ENCODE measurements around the gene AMH. TPM values are rescaled to one million over a fixed set of nuclear protein-coding genes. Genes with fewer than 3 reads are reported as not detected.

AMH gene
- total and polyA plus RNA-seq, 2 of the 13 experiments (the other 11 are each of a cell fraction or from before 2014, with no cell fraction given) = 0.03 to 0.18 TPM

DNA sequence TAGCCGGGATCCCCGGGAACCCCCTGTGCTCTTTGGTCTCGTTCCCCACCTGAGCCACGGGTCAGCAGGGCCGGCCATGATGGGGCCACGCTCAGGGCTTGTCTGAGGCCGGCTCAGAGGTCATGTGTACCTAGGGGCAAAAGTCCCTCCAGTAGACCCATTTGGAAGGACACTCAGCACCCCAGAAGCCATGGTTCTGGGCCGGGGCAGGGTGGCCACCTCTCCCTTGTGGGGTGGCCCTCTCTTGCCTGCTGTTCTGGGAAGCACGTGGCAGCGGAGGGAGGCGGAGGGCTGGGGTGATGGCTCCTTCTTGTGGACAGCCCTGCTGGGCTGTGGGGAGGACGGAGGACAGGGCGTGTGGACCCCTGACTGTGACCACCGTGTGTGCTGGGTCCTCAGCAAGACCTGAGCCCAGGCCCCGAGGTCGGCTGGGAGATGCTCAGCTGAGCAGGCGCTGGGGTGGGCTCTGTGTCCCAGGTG is 39.3 kb downstream of the AMH start (continued):
- TF ChIP-seq ZFP91 (CRISPR knock-in tag; IDR thresholded peaks at IDR 0.05; ENCODE audit: borderline replicate concordance) = 0 out of 2 replicates have a peak, but pooled peaks have one; percentile 64
- TF ChIP-seq ZNF501 (CRISPR knock-in tag; IDR thresholded peaks at IDR 0.05) = peak; percentile 80; the same call in 1 of the 2 replicates
- TF ChIP-seq SNRNP70 (IDR thresholded peaks at IDR 0.05; ENCODE audit: low read depth, low read length) = no peak
- no peak for TF ChIP-seq PRMT3 (CRISPR knock-in tag; IDR thresholded peaks at IDR 0.05; ENCODE audit: borderline replicate concordance, low read depth)
- TF ChIP-seq TSC22D2 (CRISPR knock-in tag; IDR thresholded peaks at IDR 0.05; ENCODE audit: borderline replicate concordance) = no peak
- no peak for TF ChIP-seq SMAD3 (CRISPR knock-in tag; IDR thresholded peaks at IDR 0.05)
- no peak for TF ChIP-seq ZNF800 (CRISPR knock-in tag; IDR thresholded peaks at IDR 0.05)
- TF ChIP-seq MBNL3 (CRISPR knock-in tag; conservative IDR thresholded peaks at IDR 0.05) = no peak
- TF ChIP-seq HIC2 (CRISPR knock-in tag; IDR thresholded peaks at IDR 0.05; ENCODE audit: low read depth) = no peak
- 0 out of 2 replicates have a peak, but pooled peaks have one; percentile 12 for TF ChIP-seq PHF20 (CRISPR knock-in tag; IDR thresholded peaks at IDR 0.05)
- TF ChIP-seq HNRNPK (IDR thresholded peaks at IDR 0.05; ENCODE audit: low read depth, low read length, poor library complexity, severe bottlenecking) = no peak
- TF ChIP-seq, protein P1, sequence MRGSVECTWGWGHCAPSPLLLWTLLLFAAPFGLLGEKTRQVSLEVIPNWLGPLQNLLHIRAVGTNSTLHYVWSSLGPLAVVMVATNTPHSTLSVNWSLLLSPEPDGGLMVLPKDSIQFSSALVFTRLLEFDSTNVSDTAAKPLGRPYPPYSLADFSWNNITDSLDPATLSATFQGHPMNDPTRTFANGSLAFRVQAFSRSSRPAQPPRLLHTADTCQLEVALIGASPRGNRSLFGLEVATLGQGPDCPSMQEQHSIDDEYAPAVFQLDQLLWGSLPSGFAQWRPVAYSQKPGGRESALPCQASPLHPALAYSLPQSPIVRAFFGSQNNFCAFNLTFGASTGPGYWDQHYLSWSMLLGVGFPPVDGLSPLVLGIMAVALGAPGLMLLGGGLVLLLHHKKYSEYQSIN (CRISPR knock-in tag; IDR thresholded peaks at IDR 0.05; ENCODE audit: borderline replicate concordance) = no peak
- TF ChIP-seq FOXA3 (CRISPR knock-in tag; IDR thresholded peaks at IDR 0.05) = peak; percentile 45
- no peak for TF ChIP-seq ZNF407 (CRISPR knock-in tag; IDR thresholded peaks at IDR 0.05; ENCODE audit: not compliant biosample characterization)

Data from HepG2 (cell line).